ENCODE results near the gene STK40. TPM values are rescaled to one million over a fixed set of nuclear protein-coding genes. Genes with fewer than 3 reads are reported as not detected.

STK40 gene
- total RNA-seq, 2 experiments from 2014 or later = 39.6 to 40.6 TPM

GRCh38 chr1:36414384-36414783, 28.7 kb upstream of the STK40 start:
- Mint-ChIP-seq H3K27me3 (ENCODE audit: low read depth) (no peaks in the 10 kb centered on the region), H3K27ac (no peak overlapping the region), H3K4me3 (no peak overlapping the region), H3K36me3 (ENCODE audit: low read depth) (no peaks in the 10 kb centered on the region), H3K4me1 (ENCODE audit: low read depth) (peaks cover 19% of the 10 kb centered on the region), H3K9me3 (no peaks in the 10 kb centered on the region)
- intact Hi-C loops (cut with micrococcal nuclease) = no loop called here
- DNase-seq = no peak
- CTCF ChIA-PET = interaction anchor here (0.7 to 2.0 kb wide), 4 partner anchors 28 to 227 kb away, joined by 3 to 4 read pairs (median 4); no protein-coding TSS in a partner anchor

GRCh38 chr1:36411674-36412648, 26.2 kb upstream of the STK40 start:
- Mint-ChIP-seq H3K36me3 (ENCODE audit: low read depth) (no peaks in the 10 kb centered on the region), H3K4me1 (ENCODE audit: low read depth) (peaks cover 16% of the 10 kb centered on the region), H3K9me3 (no peaks in the 10 kb centered on the region), H3K4me3 (no peak overlapping the region), H3K27me3 (ENCODE audit: low read depth) (no peaks in the 10 kb centered on the region), H3K27ac (peak overlapping the region; percentile 85)
- CTCF ChIA-PET = interaction anchor here (0.6 to 2.1 kb wide), 7 partner anchors 10 to 262 kb away, joined by 3 to 9 read pairs (median 5); partner anchors contain the start of gene TRAPPC3
- intact Hi-C loops (cut with micrococcal nuclease) = loop anchor here (1.0 to 2.0 kb wide), 2 partner anchors 26 to 263 kb away; partner anchors contain the start of gene TRAPPC3
- peak; percentile 83 for DNase-seq

GRCh38 chr1:36408479-36408878, 22.8 kb upstream of the STK40 start:
- no peak overlapping the region for H3K4me3 Mint-ChIP-seq
- CTCF ChIA-PET = interaction anchor here (1.0 to 1.9 kb wide), 3 partner anchors 11 to 65 kb away, joined by 3 to 5 read pairs (median 4); no protein-coding TSS in a partner anchor
- no peaks in the 10 kb centered on the region for H3K9me3 Mint-ChIP-seq
- H3K27ac Mint-ChIP-seq = no peak overlapping the region
- intact Hi-C loops (cut with micrococcal nuclease) = no loop called here
- peaks cover 16% of the 10 kb centered on the region for H3K4me1 Mint-ChIP-seq (ENCODE audit: low read depth)
- no peaks in the 10 kb centered on the region for H3K36me3 Mint-ChIP-seq (ENCODE audit: low read depth)
- DNase-seq = no peak
- no peaks in the 10 kb centered on the region for H3K27me3 Mint-ChIP-seq (ENCODE audit: low read depth)

- no peak for DNase-seq
- Mint-ChIP-seq H3K27ac (no peak overlapping the region), H3K4me3 (no peak overlapping the region), H3K36me3 (ENCODE audit: low read depth) (no peaks in the 10 kb centered on the region), H3K9me3 (no peaks in the 10 kb centered on the region), H3K27me3 (ENCODE audit: low read depth) (no peaks in the 10 kb centered on the region), H3K4me1 (ENCODE audit: low read depth) (peaks cover 2% of the 10 kb centered on the region)
- intact Hi-C loops (cut with micrococcal nuclease) = no loop called here
- CTCF ChIA-PET = interaction anchor here (0.5 kb wide), 1 partner anchor 12 kb away, joined by 5 read pairs; no protein-coding TSS in a partner anchor
These were observed 20.7 kb upstream of the STK40 start for GRCh38 chr1:36406440-36406839.

- no peaks in the 10 kb centered on the region for H3K9me3 Mint-ChIP-seq
- CTCF ChIA-PET = interaction anchor here (0.6 to 0.9 kb wide), 3 partner anchors 19 to 33 kb away, joined by 3 to 4 read pairs (median 3); no protein-coding TSS in a partner anchor
- H3K36me3 Mint-ChIP-seq (ENCODE audit: low read depth) = peaks cover 2% of the 10 kb centered on the region
- no peak overlapping the region for H3K27ac Mint-ChIP-seq
- DNase-seq = no peak
- H3K27me3 Mint-ChIP-seq (ENCODE audit: low read depth) = no peaks in the 10 kb centered on the region
- H3K4me1 Mint-ChIP-seq (ENCODE audit: low read depth) = peaks cover 7% of the 10 kb centered on the region
- H3K4me3 Mint-ChIP-seq = no peak overlapping the region
- intact Hi-C loops (cut with micrococcal nuclease) = no loop called here
These were observed 16.8 kb upstream of the STK40 start for GRCh38 chr1:36402504-36402890.

DNA sequence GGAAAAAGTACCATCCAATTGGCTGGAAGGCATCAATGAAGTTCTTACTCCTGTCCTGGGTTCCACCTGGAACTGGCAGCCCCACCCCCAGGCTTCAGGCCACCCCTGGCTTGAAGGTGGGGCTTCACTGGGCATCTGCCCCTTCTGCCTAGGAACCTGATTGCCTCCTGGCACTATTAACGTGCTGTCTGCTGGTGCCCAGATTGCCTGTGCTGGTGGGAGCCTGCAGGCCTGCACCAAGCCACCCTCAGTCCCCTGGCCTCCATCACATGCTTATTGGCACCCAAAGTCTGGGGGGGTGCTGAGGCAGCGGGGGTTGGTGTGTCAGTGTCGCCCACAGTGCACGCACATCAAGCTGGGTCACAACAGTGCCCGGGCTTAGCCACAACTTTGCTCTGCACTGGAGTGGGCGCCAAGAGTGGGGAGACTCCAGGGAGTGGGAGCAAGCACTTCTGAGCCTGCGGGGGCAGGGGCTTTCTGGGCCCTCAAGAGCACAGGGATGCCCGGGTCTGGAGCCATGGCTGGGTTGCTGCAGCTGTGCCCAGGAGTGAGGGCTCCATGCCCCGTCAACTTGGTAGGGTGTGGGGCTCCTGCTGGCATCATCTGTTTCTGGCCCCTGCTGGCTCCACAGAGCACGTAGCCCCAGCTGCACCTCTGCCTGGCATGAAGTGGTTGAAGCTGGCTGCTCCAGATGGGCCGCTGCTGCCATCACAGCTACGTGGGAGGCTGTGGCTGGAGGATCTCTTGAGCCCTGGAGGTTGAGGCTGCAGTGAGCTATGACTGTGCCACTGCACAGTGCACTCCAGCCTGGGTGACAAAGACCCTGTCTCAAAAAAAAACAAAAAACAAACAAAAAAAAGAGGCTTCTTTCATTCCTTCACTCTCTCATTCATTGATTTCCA, 16.1 kb upstream of the STK40 start:
- DNase-seq = no peak
- H3K27me3 Mint-ChIP-seq (ENCODE audit: low read depth) = no peaks in the 10 kb centered on the region
- peaks cover 2% of the 10 kb centered on the region for H3K36me3 Mint-ChIP-seq (ENCODE audit: low read depth)
- no peak overlapping the region for H3K4me3 Mint-ChIP-seq
- CTCF ChIA-PET = interaction anchor here (0.6 to 2.4 kb wide), 3 partner anchors 15 to 22 kb away, joined by 3 to 6 read pairs (median 3); no protein-coding TSS in a partner anchor
- H3K27ac Mint-ChIP-seq = peak overlapping the region; percentile 30
- peaks cover 12% of the 10 kb centered on the region for H3K4me1 Mint-ChIP-seq (ENCODE audit: low read depth)
- intact Hi-C loops (cut with micrococcal nuclease) = no loop called here
- no peaks in the 10 kb centered on the region for H3K9me3 Mint-ChIP-seq

DNA sequence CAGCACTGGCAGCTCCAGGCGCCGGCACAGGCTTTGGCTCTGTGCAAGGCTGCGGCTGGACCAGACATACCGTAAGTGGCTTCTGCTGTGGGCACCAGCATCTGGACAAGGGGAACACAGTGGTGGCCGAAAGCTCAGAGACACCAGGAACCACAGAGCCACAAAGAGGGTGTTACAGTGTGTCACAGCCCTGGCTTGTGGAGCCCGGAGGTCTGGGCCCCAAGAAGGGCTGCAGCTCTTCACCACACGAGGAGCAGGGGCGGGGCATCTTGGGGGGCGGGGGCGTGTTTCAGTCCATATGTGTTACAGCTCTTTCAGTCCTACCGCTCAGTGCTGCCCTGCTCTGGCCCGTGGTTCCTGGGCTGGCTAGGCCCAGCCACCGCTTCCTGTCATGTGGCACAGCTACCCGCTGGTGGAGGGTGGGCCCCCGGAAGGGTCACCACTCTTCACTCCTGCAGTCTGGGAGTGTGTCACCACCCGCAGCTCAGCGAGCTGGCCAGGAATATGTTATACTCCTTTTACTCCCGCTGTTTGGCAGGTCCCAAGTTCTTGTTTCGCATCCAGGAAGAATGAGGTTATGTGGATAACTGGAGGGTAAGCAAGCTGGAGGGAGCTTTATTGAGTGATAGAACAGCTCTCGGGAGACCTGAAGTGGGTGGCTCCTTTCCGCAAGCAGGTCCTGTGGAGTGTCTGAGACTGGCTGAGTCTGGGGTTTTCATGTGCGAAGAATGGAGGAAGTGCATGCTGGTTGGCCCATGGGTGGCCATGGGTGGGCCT, 15.3 kb upstream of the STK40 start:
- peaks cover 6% of the 10 kb centered on the region for H3K36me3 Mint-ChIP-seq (ENCODE audit: low read depth)
- H3K4me1 Mint-ChIP-seq (ENCODE audit: low read depth) = peaks cover 19% of the 10 kb centered on the region
- H3K27me3 Mint-ChIP-seq (ENCODE audit: low read depth) = no peaks in the 10 kb centered on the region
- CTCF ChIA-PET = interaction anchor here (0.8 to 2.4 kb wide), 3 partner anchors 14 to 59 kb away, joined by 4 to 6 read pairs (median 5); no protein-coding TSS in a partner anchor
- intact Hi-C loops (cut with micrococcal nuclease) = no loop called here
- no peaks in the 10 kb centered on the region for H3K9me3 Mint-ChIP-seq
- H3K27ac Mint-ChIP-seq = peak overlapping the region; percentile 30
- peak; percentile 37 for DNase-seq
- peak overlapping the region; percentile 24 for H3K4me3 Mint-ChIP-seq

DNA sequence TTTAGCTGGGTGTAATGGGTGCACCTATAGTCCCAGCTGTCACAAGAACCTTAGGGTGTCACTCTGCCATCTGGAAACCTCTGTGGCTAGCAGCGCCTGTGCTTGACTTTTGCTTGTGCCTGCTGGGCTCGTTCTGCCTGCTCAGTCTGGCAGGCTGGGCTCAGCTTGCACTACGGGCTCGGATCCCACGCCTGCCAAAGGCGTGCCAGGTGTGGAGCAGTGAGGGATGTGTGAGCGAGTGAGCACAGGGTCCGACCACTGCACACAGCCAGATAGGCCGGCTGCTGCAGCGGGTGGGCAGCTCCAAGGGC, 14.7 kb upstream of the STK40 start:
- no peak for DNase-seq
- no peak overlapping the region for H3K4me3 Mint-ChIP-seq
- H3K4me1 Mint-ChIP-seq (ENCODE audit: low read depth) = peaks cover 22% of the 10 kb centered on the region
- intact Hi-C loops (cut with micrococcal nuclease) = no loop called here
- no peak overlapping the region for H3K27ac Mint-ChIP-seq
- CTCF ChIA-PET = interaction anchor here (0.6 to 2.4 kb wide), 5 partner anchors 13 to 76 kb away, joined by 3 to 8 read pairs (median 5); no protein-coding TSS in a partner anchor
- no peaks in the 10 kb centered on the region for H3K9me3 Mint-ChIP-seq
- H3K27me3 Mint-ChIP-seq (ENCODE audit: low read depth) = no peaks in the 10 kb centered on the region
- peaks cover 6% of the 10 kb centered on the region for H3K36me3 Mint-ChIP-seq (ENCODE audit: low read depth)

- no peak for DNase-seq
- H3K27ac Mint-ChIP-seq = peak overlapping the region; percentile 94
- H3K27me3 Mint-ChIP-seq (ENCODE audit: low read depth) = no peaks in the 10 kb centered on the region
- H3K4me3 Mint-ChIP-seq = peak overlapping the region; percentile 96
- peaks cover 30% of the 10 kb centered on the region for H3K4me1 Mint-ChIP-seq (ENCODE audit: low read depth)
- H3K36me3 Mint-ChIP-seq (ENCODE audit: low read depth) = peaks cover 7% of the 10 kb centered on the region
- CTCF ChIA-PET = interaction anchor here (1.3 to 1.6 kb wide), 3 partner anchors 10 to 21 kb away, joined by 3 to 5 read pairs (median 4); partner anchors contain the start of gene STK40
- no peaks in the 10 kb centered on the region for H3K9me3 Mint-ChIP-seq
- intact Hi-C loops (cut with micrococcal nuclease) = no loop called here
These were observed 12.8 kb upstream of the STK40 start for GRCh38 chr1:36398370-36398977.

DNA sequence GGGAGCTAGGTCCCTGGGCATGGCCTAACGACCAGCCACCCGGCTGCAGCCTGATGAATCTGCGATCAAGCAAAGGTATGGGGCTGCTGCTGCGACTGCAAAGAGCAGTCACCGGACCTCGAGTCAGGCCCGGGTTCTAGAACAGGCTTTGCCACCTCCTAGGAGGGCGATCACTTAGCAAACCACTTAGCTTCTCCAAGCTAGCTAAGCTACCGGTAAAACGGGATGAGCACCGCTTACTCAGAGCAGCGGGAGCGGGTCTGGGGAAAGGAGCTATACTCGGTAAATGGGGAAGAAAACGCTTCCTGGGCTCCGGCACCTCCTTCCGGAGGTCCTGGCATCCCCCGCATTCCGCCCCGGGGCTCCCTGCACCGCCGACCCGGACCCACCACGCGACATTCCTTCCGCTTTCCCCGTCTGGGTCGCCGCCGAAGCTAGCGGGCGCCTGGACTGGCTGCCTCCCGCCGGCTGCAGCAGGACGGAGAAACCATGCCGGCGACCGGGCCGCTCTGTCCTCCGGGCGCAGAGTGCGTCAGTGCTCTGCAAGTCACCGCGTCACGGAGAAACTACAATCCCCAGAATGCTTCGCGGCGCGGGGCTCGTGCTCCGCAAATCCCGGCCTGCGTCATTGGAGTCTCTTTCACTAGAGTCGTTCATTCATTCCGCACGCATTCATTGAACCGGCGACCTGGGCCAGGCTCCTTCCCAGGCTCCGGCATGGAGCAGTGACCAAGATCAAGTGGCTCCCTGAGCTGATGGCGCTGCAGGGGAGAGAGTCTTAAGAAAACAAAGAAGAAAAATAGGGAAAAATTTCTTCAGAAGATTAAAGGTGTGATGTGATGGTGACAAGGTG, 11.9 kb upstream of the STK40 start, which contains the start of gene LSM10:
LSM10 (minus strand) TSS at position 531 of the 853 bp plus-strand sequence. CDS start 3,779 bp downstream, outside the sequence.
- no peaks in the 10 kb centered on the region for H3K27me3 Mint-ChIP-seq (ENCODE audit: low read depth)
- DNase-seq = peak; percentile 95
- intact Hi-C loops (cut with micrococcal nuclease) = loop anchor here (1.0 kb wide), 2 partner anchors 11 to 23 kb away; no protein-coding TSS in a partner anchor
- no peaks in the 10 kb centered on the region for H3K9me3 Mint-ChIP-seq
- peak within 1 kb of the TSS; percentile 96 for H3K4me3 Mint-ChIP-seq
- CTCF ChIA-PET = interaction anchor here (0.7 to 2.8 kb wide), 7 partner anchors 9 to 112 kb away, joined by 3 to 13 read pairs (median 4); partner anchors contain the start of gene STK40
- peak within 1 kb of the TSS; percentile 94 for H3K27ac Mint-ChIP-seq
- H3K36me3 Mint-ChIP-seq (ENCODE audit: low read depth) = peaks cover 13% of the 10 kb centered on the region
- peaks cover 35% of the 10 kb centered on the region for H3K4me1 Mint-ChIP-seq (ENCODE audit: low read depth)
